ENCODE results near the gene DCAF17.
"Not testable (repeated sequence)": the region's sequence is repeated elsewhere in the genome, so short reads cannot be mapped to it uniquely, and the experiment has no call there.

DCAF17 gene

DNA sequence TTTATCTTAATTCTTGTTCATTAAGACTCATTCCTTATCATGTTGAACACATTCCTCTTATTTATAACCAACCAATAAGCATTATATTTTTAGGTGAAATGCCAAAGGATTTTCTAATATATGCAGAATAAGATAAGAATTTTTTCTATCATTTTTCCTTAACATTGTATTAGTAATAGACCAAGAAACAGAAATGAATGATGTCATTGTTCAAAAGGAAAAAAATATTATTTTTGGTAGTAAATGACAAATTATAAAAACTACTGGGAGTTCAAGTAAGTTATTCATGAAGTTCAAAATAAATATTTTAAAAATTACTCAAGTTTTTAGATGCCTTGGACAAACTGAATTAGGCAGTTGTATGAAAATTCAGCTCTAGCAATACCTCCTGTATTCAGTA is 25.5 kb downstream of the DCAF17 start:
- no peak for DNase-seq (ENCODE audit: low spot score)

DNA sequence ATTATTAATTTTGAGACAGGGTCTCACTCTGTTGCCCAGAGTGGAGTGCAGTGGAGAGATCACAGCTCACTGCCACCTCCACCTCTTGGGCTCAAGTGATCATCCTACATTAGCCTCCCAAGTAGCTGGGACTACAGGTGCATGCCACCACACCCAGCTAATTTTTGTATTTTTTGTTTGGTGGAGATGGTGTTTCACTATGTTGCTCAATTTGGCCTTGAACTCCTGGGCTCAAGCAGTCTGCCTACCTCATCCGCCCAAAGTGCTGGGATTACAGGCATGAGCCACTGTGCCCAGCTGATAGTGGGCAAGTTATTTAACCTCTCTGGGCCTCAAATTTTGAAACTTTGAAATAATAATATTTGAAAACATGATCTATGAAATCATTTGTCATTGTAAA is 26.5 kb downstream of the DCAF17 start:
- no peak for DNase-seq (ENCODE audit: low spot score)

DNA sequence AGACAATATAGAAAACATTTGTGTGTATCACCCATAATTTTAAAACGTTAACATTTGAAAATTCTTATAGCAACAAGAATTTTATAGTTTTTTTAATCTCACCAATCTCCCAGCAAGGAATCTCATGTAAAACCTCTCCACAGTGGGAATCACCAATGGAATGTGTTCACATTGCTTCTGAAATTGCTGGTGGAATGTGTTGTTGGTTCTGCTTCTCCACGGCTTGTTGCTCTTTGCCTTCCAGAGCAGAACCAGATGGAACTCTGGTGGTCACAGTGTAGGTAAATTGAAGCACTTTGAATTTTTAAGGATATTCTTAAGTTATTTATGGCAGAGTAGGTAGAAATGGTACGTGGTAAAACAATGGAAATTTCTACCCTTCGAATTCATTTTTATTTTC is 35.1 kb downstream of the DCAF17 start:
- no peak for DNase-seq (ENCODE audit: low spot score)

DNA sequence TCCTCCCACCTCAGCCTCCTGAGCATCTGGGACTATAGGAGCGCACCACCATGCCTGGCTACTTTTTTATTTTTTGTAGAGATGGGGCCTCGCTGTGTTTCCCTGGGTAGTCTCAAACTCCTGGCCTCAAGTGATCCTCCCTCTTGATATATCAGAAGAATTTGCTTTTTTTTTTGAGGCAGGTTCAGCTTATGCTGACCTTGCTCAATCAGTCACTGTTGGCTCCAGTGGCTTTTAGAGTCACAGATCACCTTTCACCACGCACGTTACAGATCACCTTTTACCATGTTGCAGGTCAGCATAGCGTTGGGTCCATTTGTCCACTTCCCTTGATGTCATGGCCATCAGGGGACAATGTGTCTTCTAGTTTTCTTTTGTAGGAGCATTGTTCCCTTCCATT is 36.1 kb downstream of the DCAF17 start:
- DNase-seq (ENCODE audit: low spot score), result no peak

DNA sequence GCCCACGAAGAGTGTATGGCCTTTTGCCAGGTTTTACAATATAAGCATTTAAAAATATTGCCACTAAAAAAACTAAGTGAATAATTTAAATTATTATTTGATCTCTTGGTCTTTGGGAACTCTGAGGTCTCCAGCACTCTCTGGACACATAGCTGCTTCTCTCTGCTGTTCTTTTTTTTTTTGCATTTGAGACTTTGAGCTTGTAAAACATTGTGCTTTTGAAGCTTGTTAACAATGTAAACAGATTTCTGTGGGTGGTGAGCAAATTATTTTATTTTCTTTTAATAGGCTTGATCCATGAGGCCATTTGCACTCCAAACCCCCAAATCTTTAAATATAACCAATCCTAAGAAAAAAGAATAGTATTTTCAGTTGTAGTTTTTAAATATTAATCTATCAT is 42.0 kb downstream of the DCAF17 start:
- DNase-seq (ENCODE audit: low spot score), result no peak

DNA sequence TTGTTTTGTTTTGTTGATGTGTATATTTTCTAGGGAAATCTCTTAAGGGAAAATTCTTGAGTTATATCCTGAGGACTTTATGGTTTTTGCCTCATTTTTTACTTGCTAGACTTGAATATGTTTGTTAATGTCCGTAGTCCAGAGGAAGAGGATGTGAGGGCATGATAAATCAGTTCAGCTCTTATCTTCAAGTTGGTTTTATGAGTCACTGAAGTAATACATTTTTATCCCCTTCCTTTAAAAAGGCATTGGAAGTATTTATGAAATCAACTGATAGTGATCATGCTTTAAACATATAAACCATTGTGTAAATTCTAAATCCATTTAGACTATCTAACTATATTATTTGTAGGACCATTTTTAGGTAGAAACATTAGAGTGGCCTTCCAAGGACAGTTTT is 44.3 kb downstream of the DCAF17 start:
- DNase-seq (ENCODE audit: low spot score), result no peak

DNA sequence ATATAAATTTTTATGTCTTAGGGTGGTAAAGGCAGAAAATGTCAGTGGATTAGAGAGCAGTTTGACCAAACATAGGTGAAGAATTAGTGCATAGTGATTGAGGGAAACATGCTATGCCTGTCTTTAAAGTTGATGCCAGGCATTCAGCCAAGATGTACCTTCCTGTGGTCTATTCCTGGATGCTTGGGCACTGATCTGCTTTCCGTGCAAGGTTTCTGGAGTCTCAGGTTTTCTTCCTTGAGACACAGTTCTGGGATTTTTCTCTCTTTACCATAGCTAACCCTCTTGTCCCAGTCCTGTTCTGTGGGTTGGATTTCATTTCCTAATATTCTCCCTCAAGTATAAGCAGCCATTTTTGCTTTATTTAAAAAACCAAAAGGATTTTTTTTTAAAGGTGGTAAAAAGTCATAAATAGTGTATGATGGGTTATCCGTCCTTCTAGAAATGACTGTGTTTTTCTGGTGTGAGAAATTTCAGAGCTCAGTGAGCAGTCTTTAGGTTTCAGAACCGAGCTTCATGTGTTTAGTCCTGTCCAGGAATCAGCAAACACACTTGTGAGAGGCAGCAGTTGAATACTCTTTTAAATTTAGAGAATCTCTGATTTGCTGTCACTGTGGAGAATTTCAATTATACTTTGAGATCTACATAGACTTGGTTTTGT is 45.3 kb downstream of the DCAF17 start:
- DNase-seq (ENCODE audit: low spot score), result no peak

DNA sequence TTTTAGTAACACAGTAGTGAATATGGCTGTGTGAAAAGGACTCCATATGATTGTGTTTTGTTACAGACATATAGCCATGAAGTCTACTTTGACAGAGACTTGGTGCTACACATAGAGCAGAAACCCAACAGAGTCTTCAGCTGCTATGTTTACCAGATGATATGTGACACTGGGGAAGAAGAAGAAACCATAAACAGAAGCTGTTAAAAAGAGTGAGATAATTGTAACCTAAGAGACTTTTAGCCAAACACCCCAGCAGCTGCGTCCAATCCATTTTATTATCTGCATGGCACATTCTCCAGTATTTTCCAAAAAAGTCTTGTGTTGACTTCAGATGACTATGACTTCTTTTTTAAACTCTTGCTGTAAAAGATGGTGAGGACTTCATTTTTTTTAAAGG is 46.9 kb downstream of the DCAF17 start:
- DNase-seq (ENCODE audit: low spot score), result no peak

DNA sequence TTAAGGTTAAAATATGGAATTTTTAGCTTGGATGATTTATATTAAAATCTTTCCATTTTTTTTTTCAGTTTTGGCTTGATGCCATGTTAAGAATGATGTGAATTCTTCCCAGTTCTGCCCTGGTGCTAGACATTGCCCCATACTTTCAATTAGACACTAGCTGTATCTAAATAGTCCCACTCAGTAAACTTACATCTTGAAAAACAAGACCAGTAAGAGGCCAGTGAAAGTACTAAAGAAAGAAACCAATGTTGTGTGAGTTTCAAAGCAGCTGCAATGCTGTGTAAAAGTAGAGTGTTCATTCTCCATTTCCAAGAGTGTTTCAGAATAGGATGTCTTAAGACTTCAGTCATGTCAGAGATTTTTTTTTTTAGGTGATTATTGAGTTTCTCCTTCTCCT is 48.3 kb downstream of the DCAF17 start:
- no peak for DNase-seq (ENCODE audit: low spot score)

DNA sequence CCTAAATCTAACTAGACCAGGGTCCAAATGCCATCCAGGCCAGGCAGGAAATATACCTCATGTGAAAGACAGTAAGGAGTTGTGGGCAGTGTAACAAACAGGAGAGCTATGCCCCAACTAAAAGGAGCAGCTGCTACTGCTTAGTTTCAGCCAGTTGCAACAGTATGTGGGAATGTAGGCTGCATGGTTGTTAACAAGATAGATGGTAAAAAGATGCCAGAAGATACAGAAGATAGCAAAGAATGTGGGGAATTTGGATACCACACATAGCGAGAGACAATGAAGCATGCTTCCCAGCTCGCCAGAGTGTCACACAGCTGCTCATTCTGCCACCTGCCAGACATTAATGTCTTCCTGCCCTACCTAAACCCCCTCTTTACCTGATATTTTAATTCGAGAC is 48.9 kb downstream of the DCAF17 start:
- DNase-seq (ENCODE audit: low spot score), result no peak

DNA sequence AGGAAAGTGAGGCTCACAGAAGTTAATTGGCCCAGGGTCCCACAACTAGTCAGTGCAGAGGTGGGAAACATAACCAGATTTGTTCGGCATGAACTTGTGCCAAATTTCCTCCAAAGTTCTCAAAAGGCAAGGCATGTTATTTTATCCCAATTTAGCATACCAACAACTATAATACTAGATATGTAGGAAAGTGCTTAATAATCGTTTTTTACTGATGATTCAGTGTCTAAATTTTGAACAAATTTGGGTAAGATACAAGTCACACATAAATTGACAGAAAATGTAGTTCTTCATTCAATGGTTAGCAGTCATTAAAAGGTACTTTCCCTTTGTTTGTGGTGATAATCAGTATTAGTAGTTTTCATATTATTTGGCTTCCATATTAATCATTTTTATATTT is 49.8 kb downstream of the DCAF17 start:
- DNase-seq (ENCODE audit: low spot score), result no peak

DNA sequence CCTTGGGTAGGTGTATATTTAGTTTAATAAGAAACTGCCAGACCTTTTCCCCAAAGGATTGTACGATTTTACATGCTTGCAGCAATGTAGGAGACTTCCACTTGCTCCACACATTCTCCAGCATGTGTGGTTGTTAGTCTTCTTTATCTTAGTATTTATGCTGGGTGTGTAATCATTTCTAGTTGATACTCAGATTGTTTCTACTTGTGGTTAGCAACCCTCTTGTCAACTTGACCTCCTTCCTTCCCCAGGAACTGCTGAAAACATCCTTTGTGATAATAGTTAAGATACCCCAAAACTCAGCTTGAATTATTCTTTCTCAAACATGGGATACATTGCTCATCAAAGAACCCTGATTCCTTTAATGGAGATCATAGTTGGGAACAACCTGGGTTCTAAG is 51.1 kb downstream of the DCAF17 start:
- no peak for DNase-seq (ENCODE audit: low spot score)

DNA sequence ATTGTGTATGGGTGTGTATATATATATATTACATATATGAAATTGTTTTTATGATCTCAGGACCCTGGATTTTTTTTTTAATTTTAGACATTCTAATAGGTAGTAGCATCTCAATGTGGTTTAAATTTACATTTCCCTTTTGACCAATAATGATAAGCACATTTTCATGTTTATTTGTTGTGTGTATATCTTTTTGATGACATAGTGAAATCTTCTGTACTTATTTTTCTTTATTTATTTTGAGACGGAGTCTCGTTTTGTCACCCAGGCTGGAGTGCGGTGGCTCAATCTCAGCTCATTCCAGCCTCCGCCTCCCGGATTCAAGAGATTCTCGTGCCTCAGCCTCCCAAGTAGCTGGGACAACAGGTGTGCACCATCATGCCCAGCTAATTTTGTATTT is 53.2 kb downstream of the DCAF17 start:
- DNase-seq (ENCODE audit: low spot score), result no peak

DNA sequence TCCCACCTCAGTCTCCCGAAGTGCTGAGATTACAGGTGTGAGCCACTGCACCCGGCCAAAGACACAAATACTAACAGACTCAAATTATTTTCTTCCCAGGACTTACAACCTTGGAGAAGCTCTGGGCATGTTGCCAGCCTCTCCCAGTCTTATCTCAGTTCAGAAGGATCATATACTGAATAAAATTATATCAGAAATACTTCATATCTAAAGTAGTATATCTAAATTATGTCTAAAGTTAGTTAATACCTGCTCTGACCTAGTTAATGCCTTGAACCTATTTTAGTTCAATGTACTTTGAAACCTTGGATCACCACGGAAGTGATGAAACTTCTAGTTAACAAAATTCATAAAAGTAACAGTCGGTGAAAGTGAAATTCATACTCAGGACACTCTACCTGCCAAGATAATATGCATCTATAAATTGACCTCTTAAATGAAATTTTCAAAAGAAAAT is 53.8 kb downstream of the DCAF17 start:
- no peak for DNase-seq (ENCODE audit: low spot score)

DNA sequence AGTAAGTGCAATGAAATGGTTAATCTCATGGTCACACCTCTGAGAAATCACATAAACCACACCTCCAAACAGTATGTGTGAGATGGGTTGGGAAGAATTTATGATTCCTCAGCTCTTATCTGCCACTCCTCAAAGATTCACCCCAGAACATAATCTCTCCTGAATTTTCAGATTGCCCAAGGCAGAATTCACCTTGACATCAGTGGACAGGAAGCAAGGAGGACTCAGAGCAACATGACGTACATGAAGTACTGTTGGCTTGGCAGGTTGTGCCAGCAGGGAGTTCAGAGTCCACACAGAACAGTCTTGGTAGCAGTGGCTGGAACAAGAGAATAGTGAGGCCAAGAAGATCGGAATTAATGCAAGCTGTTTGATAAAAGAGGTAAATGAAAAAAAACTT is 56.6 kb downstream of the DCAF17 start:
- no peak for DNase-seq (ENCODE audit: low spot score)

DNA sequence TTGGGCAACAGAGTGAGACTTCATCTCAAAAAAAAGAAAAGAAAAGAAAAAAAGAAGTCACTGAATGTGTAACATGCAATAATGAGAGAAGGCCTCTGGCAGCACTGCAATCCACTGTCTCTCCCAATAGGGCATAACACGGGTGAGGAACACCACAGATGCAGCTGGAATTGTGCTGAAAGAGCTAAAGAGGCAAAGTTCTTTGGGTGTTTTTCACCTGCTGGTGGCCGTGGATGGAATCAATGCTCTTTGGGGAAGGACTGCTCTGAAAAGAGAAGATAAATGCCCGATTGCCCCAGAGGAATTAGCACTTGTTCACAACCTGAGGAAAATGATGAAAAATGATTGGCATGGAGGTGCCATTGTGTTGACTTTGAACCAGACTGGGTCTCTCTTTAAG is 57.3 kb downstream of the DCAF17 start:
- DNase-seq (ENCODE audit: low spot score), result no peak

DNA sequence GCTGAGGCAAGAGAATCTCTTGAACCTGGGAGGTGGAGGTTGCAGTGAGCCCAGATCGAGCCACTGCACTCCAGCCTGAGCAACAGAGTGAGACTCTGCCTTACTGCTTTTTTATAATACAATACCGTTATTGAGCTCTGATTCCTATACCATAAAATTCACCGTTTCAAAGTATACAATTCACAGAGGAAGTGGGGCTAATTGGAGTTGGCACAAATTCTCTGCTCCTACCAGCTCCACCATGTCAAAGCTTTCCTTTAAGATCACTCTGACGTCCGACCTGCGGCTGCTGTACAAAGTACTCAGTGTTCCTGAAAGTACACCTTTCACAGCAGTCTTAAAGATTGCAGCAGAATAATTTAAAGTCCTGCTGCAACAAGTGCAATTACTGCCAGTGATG is 58.6 kb downstream of the DCAF17 start:
- DNase-seq (ENCODE audit: low spot score), result no peak

DNA sequence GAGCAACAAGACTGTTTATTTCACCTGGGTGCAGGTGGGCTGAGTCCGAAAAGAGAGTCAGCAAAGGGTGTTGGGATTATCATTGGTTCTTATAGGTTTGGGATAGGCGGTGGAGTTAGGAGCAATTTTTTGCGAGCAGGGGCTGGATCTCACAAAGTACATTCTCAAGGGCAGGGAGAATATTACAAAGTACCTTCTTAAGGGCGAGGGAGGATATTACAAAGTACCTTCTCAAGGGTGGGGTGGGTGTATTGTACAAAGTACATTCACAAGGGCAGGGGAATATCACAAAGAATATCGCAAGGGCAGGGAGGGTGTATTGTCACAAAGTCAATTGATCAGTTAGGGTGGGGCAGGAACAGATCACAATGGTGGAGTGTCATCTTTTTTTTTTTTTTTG is 63.6 kb downstream of the DCAF17 start:
- not testable (repeated sequence) for DNase-seq (ENCODE audit: low spot score)

DNA sequence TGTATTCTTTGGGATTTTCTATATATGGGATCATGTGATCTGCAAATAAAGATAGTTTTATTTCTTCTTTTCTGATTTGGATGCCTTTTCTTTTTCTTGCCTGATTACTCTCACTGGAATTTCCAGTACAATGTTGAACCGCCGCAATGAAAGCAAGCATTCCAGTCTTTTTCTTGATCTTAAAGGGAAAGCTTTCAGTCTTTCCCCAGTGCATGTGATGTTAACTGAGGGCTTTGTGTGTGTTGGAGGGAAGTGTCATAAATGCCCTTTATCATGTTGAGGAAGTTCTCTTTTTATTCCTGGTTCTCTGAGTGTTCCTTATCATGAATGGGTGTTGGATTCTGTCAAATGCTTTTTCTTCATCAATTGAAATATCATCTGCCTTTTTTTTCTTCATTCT is 71.3 kb downstream of the DCAF17 start:
- DNase-seq (ENCODE audit: low spot score), result no peak

DNA sequence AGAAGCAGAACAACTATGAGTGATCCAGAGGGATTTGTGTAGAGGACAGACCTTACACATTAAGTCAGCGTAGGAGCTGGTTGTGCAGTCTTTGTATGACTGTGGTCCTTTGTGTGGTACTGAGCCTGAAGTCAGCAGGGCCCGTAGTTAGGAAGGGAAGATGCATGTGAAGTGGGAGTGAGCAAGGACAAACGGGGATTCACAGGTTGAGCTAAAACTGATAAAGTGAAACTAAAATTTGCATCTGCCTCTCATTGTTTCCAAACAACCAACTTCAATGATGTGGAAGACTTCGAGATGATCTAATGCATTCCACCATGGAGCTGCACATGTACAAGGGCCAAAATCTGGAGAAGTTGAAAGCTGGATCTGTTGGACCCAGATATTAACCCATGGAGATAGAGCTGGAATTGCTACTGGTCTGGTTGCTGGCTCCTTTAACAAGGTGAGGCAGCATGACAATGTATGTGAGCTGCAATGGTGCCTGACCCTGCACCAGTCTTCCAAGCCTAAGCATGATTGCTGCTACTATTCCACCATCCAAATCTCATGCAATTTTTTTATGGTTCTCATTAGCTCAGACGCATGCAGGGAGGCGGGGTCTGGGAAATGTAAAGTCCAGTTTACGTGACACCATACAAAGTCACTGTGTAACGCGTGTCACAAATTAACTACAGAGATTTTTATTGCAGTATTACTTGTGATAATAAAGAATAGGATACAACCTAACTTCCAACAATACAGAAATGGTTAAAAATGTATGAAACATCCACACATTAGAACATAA is 76.1 kb downstream of the DCAF17 start:
- DNase-seq (ENCODE audit: low spot score), result no peak

DNA sequence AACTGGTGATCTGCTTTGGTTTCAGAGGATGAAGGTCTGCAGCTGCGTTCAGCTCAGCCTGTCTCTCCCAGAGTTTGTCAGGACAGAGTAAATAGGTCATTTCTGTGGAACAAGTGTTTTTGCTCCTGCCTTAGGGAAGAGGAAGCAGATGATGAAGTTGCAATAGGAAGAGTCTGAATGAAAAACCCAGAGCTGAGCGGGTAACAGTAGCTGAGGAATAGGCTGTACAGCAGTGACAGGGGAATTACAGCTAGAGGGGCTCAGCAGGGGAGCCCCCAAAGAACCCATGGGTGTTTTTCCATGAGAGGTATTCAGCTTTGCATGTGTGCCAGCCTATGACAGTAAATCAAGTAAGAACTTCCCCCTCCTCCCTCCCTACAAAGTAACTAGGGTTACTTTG is 78.0 kb downstream of the DCAF17 start:
- DNase-seq (ENCODE audit: low spot score), result no peak

DNA sequence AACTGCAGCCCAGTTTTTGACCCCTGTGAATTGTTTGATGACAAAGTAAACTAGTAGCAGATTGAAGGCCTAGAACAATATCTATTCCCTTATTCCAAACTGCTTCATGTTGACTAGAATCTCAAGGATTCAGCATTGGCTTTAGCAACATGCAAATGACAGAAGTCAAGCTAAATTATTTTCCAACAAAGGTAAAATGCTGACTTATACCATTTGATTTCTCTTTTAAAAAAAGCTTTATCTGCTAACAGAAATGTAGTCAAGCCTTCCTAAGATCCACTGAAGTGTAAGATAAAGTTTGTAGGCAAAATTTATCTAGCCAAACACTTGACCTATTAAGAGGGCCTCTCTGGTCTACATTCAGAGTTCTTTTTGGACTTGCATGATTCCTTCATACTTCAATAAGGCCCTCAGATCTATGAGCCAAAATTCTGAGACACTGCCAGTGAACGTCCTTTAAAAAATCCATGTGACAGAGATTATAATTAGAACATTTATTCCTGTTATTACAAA is 78.7 kb downstream of the DCAF17 start:
- no peak for DNase-seq (ENCODE audit: low spot score)

DNA sequence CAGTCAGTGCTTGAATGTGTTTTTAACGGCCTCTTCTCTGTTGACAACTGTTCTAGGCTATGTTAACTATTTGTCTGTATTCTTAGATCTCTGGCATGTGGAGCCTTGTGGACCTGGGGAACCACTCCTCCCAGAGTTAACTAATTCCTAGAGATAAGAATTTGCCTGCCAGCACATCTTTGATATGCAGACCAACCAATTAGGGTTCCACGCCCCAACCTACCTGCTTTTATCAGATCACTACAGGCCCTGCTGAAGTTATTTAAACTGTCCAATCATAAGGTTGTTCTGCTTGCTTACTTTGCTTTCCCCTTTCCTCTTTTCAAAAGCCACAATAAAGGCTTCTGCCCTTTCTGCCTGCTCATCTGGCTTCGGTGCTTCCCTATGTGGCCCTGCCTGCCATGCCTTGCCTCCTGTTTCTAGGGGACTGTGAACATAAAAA is 79.7 kb downstream of the DCAF17 start:
- peak; percentile 16 for DNase-seq (ENCODE audit: low spot score)
